ENCODE measurements around the gene SLC30A3. TPM values are rescaled to one million over a fixed set of nuclear protein-coding genes. Genes with fewer than 3 reads are reported as not detected.
"Not testable (repeated sequence)": the region's sequence is repeated elsewhere in the genome, so short reads cannot be mapped to it uniquely, and the experiment has no call there.

The SLC30A3 gene
- total RNA-seq, 1 experiment from 2014 or later, result 45.6 TPM

GRCh38 chr2:27271631-27272340 is 8.9 kb upstream of the SLC30A3 start:
- DNase-seq (ENCODE audit: low spot score), result no peak
- H3K4me3 ChIP-seq (ENCODE audit: low read depth, low read length, poor library complexity, severe bottlenecking), result no peak overlapping the region
- H3K4me1 ChIP-seq (ENCODE audit: insufficient read depth, low read length, poor library complexity, severe bottlenecking), result no peaks in the 10 kb centered on the region
- ChIA-PET CTCF (no interaction called here), POLR2A (ENCODE audit: low non-redundant PET) (no interaction called here)
- no peaks in the 10 kb centered on the region for H3K9me3 ChIP-seq (ENCODE audit: low read depth, low read length, poor library complexity, severe bottlenecking)
- intact Hi-C loops (cut with micrococcal nuclease; ENCODE audit: unreplicated experiment), result no loop called here
- no peaks in the 10 kb centered on the region for H3K36me3 ChIP-seq (ENCODE audit: insufficient read depth, low read length, poor library complexity, severe bottlenecking)
- BruUV-seq (replicated peaks), result no TSS peak
- H3K27ac ChIP-seq (ENCODE audit: low read depth, low read length, poor library complexity, severe bottlenecking), result no peak overlapping the region
- H3K27me3 ChIP-seq (replicated peaks; ENCODE audit: insufficient read depth, low read depth, low read length, poor library complexity), result no peaks in the 10 kb centered on the region
- TF ChIP-seq EZH2 (IDR thresholded peaks at IDR 0.05; ENCODE audit: borderline replicate concordance, low read depth, low read length, poor library complexity, severe bottlenecking), result no peak
- TF ChIP-seq, protein P1, sequence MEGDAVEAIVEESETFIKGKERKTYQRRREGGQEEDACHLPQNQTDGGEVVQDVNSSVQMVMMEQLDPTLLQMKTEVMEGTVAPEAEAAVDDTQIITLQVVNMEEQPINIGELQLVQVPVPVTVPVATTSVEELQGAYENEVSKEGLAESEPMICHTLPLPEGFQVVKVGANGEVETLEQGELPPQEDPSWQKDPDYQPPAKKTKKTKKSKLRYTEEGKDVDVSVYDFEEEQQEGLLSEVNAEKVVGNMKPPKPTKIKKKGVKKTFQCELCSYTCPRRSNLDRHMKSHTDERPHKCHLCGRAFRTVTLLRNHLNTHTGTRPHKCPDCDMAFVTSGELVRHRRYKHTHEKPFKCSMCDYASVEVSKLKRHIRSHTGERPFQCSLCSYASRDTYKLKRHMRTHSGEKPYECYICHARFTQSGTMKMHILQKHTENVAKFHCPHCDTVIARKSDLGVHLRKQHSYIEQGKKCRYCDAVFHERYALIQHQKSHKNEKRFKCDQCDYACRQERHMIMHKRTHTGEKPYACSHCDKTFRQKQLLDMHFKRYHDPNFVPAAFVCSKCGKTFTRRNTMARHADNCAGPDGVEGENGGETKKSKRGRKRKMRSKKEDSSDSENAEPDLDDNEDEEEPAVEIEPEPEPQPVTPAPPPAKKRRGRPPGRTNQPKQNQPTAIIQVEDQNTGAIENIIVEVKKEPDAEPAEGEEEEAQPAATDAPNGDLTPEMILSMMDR (conservative IDR thresholded peaks at IDR 0.05; ENCODE audit: low read depth, low read length), result no peak

- Histone ChIP-seq H3K4me3 (ENCODE audit: low read depth, low read length, poor library complexity, severe bottlenecking) (no peak overlapping the region), H3K27ac (ENCODE audit: low read depth, low read length, poor library complexity, severe bottlenecking) (no peak overlapping the region), H3K27me3 (replicated peaks; ENCODE audit: insufficient read depth, low read depth, low read length, poor library complexity) (no peaks in the 10 kb centered on the region), H3K4me1 (ENCODE audit: insufficient read depth, low read length, poor library complexity, severe bottlenecking) (no peaks in the 10 kb centered on the region), H3K36me3 (ENCODE audit: insufficient read depth, low read length, poor library complexity, severe bottlenecking) (no peaks in the 10 kb centered on the region), H3K9me3 (ENCODE audit: low read depth, low read length, poor library complexity, severe bottlenecking) (no peaks in the 10 kb centered on the region)
- no TSS peak for BruUV-seq (replicated peaks)
- DNase-seq (ENCODE audit: low spot score), result no peak
- TF ChIP-seq, protein P1 (conservative IDR thresholded peaks at IDR 0.05; ENCODE audit: low read depth, low read length), result no peak
- no peak for TF ChIP-seq EZH2 (IDR thresholded peaks at IDR 0.05; ENCODE audit: borderline replicate concordance, low read depth, low read length, poor library complexity, severe bottlenecking)
- intact Hi-C loops (cut with micrococcal nuclease; ENCODE audit: unreplicated experiment), result no loop called here
- POLR2A ChIA-PET (ENCODE audit: low non-redundant PET), result no interaction called here
- CTCF ChIA-PET, result interaction anchor here (0.6 to 1.4 kb wide), 2 partner anchors 33 to 139 kb away, joined by 3 to 5 read pairs; partner anchors contain the start of gene PPM1G
Measured at GRCh38 chr2:27270670-27271069, 7.8 kb upstream of the SLC30A3 start.

DNA sequence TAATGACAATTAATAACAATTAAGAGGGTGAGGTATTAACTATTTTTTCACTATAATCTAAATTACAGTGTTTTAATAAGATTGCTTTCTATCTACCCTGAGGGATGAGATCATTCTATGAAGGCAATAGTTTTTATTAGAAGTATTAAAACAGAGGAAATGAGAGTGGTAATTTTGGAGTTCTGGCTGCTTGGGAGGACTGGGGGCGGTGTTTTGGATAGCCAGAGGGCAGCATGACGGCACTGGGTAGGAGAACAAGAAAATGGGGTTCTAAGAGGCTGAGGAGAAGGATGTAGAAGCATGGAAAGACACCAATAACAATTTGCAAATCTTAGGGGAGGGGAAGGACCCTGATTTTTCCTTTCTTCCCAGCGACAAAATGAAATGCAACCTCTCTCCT is 7.3 kb upstream of the SLC30A3 start:
- POLR2A ChIA-PET (ENCODE audit: low non-redundant PET), result no interaction called here
- CTCF ChIA-PET, result interaction anchor here (0.6 to 1.4 kb wide), 2 partner anchors 33 to 139 kb away, joined by 3 to 5 read pairs; partner anchors contain the start of gene PPM1G

GRCh38 chr2:27268296-27268695 is 5.4 kb upstream of the SLC30A3 start:
- peaks cover 11% of the 10 kb centered on the region for H3K4me1 ChIP-seq (ENCODE audit: insufficient read depth, low read length, poor library complexity, severe bottlenecking)
- POLR2A ChIA-PET (ENCODE audit: low non-redundant PET); H3K27me3 ChIP-seq (replicated peaks; ENCODE audit: insufficient read depth, low read depth, low read length, poor library complexity); H3K27ac ChIP-seq (ENCODE audit: low read depth, low read length, poor library complexity, severe bottlenecking); intact Hi-C loops (cut with micrococcal nuclease; ENCODE audit: unreplicated experiment); DNase-seq (ENCODE audit: low spot score); H3K9me3 ChIP-seq (ENCODE audit: low read depth, low read length, poor library complexity, severe bottlenecking); CTCF ChIA-PET; BruUV-seq (replicated peaks); H3K36me3 ChIP-seq (ENCODE audit: insufficient read depth, low read length, poor library complexity, severe bottlenecking); H3K4me3 ChIP-seq (ENCODE audit: low read depth, low read length, poor library complexity, severe bottlenecking): not testable (repeated sequence)

More for the DNA sequence above, 7.3 kb upstream of the SLC30A3 start:
- H3K36me3 ChIP-seq (ENCODE audit: insufficient read depth, low read length, poor library complexity, severe bottlenecking), result no peaks in the 10 kb centered on the region
- H3K4me1 ChIP-seq (ENCODE audit: insufficient read depth, low read length, poor library complexity, severe bottlenecking), result no peaks in the 10 kb centered on the region
- intact Hi-C loops (cut with micrococcal nuclease; ENCODE audit: unreplicated experiment), result no loop called here
- no peak overlapping the region for H3K4me3 ChIP-seq (ENCODE audit: low read depth, low read length, poor library complexity, severe bottlenecking)
- H3K9me3 ChIP-seq (ENCODE audit: low read depth, low read length, poor library complexity, severe bottlenecking), result no peaks in the 10 kb centered on the region
- no TSS peak for BruUV-seq (replicated peaks)
- H3K27ac ChIP-seq (ENCODE audit: low read depth, low read length, poor library complexity, severe bottlenecking), result no peak overlapping the region
- H3K27me3 ChIP-seq (replicated peaks; ENCODE audit: insufficient read depth, low read depth, low read length, poor library complexity), result no peaks in the 10 kb centered on the region
- TF ChIP-seq, protein P1 (conservative IDR thresholded peaks at IDR 0.05; ENCODE audit: low read depth, low read length), result no peak
- no peak for TF ChIP-seq EZH2 (IDR thresholded peaks at IDR 0.05; ENCODE audit: borderline replicate concordance, low read depth, low read length, poor library complexity, severe bottlenecking)
- no peak for DNase-seq (ENCODE audit: low spot score)

Measured in A673 (cell line).